CD4-positive, alpha-beta T cell treated with Interleukin-15 for 4 hours (primary cell): Measurements from ENCODE around the gene VEPH1.

Source experiments
- DNase-seq: peaks from one replicate; pipeline ENCODE4 v3.0.0-alpha.2; 2020; ENCODE audit warnings: low spot score

The VEPH1 gene

GRCh38 chr3:157475921-157476414, 27.2 kb downstream of the VEPH1 start:
- no peak for DNase-seq

GRCh38 chr3:157472648-157473047, 30.6 kb downstream of the VEPH1 start:
- DNase-seq, result no peak

- no peak for DNase-seq
Observed at GRCh38 chr3:157471064-157471463, 32.2 kb downstream of the VEPH1 start.

DNA sequence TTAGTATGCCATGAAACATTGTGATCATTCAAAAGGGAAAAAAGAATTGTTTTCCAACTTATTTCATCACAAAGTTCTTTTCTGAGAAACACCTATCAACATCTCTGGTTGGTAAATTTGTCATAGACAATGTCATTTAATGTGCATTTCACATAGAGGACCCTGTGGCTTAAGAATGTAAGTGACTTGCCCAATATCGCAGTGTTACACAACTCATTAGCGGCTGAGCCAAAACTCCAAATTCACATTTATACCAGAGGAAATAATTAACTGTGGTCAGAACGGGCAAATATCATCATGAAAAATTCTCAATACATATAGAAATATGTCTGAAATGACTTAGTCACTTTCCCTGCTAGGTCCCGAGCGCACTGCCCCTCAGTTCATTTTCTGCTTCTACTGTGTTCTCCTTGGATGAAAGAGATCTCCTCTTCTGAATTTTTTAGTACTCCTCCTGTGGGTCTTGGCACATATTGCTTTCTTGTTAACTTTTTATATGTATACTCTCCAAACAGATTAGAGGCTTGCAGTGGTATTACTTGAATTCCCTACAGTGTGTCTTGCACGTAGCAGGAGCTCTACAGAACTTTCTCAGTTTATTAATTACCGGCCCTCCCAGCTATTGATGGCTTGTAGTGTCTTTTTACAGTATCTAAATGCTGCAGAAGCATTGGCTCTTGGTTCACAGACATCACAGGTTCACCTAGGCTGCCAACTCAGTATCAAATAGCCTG, 33.5 kb downstream of the VEPH1 start:
- no peak for DNase-seq

DNA sequence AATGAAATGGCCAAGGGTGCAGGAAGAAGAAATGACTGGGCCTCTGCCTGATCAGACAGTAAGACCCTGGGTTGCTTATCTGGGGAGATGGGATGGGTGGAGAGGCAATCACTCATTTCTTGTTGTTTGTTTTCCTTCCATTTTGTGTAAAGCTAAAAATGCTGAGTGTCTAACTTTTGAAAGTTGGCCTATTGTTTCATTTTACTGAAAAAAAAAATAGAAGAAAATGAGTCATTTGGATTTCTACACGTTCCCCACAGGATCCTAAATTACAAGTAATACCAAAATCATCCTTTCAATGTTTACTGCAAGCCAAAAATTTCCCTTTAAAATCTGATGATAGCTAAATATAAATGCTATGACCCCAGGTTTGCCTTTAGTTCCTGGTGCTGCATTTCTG, 36.0 kb downstream of the VEPH1 start:
- DNase-seq, result no peak

- no peak for DNase-seq
Observed at GRCh38 chr3:157465741-157466140, 37.5 kb downstream of the VEPH1 start.

DNA sequence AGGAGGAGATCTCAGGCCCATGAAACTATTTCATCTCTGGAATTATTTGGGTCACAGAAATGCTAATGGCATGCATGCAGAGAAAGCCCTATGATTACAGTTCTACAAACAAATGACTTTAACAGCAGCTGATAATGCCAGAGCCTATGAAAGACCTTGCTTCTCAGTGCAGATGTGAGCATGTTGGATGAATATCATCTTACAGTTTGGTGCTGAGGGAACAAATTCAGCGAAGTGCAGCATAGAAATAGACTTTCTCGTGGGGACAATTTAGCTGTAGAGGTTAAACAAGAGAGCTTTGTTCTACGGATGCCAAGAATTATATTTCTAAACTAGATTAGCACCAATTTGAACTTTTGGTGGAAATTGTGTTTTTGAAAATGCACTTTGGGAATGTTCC, 38.9 kb downstream of the VEPH1 start:
- no peak for DNase-seq

- no peak for DNase-seq
Observed at GRCh38 chr3:157463816-157464215, 39.4 kb downstream of the VEPH1 start.

DNA sequence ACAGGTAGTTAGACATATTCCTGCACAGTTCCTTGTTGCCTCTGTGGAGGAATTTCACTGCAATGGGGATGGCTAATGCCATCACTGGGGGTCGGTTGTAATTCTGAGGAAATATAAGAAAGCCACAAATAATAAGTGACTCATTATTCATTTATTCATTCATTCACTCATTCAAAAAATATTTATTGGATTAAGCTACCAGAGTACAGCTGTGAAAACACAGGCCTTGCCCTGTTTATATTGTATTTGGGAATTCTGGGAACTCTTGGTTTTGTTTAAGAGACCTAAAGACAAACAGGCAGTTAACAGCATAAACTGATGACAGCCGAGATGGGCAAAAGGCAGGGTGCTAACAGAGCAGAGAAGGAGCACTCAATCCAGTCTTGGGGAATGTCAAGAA, 43.0 kb downstream of the VEPH1 start:
- no peak for DNase-seq

GRCh38 chr3:157459706-157460105, 43.5 kb downstream of the VEPH1 start:
- DNase-seq, result no peak

- no peak for DNase-seq
Observed at GRCh38 chr3:157453824-157454223, 49.4 kb downstream of the VEPH1 start.

DNA sequence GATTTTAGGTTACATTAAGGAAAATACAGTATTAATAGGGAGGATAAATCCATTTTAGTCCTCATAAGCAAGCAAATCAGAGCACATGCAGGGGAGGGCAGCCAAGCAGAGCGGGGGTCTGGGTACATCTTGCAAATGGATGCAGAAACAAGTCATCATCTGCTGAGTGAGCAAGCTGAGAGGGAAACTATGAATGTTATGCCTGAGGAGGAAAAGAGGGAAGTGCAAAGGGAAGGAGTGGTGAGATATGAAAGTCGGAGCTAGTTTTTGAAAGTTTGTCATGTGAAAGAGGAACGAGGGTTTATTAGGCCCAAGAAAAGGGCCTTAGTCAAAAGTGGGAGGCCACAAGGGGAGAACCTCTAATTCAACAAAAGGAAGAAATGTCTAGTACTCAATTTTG, 51.1 kb downstream of the VEPH1 start:
- no peak for DNase-seq

DNA sequence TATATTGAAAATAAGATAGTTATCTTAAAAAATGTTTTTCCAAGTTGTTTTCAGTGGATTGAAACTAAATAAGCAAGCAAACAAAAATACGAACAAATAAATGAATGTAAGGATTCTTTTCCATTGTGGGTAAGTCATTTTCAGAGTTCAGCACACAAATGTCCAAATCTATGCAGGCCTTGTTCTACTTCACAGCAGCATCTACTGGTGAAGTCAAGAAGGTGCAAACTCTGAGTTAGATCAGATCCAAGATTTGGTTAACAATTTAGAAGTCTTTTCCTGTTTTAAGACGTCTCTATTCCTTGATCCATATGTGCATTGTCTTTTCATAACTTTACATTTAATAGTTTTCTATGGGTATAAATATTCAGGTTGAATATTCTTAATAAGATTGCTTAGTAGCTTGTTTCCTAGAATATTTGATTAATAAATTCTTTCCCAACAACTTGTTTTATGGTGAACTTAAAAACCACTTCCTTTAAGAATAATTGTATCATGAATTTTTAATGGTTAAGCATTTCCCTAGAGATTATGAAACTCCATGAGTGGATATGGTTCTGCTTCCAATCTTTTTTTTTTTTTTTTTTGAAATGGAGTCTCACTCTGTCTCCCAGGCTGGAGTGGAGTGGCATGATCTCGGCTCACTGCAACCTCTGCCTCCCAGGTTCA, 56.1 kb downstream of the VEPH1 start:
- DNase-seq, result no peak

- no peak for DNase-seq
Observed at GRCh38 chr3:157445857-157446256, 57.4 kb downstream of the VEPH1 start.

GRCh38 chr3:157444797-157445184, 58.4 kb downstream of the VEPH1 start:
- no peak for DNase-seq

GRCh38 chr3:157443905-157444796, 59.1 kb downstream of the VEPH1 start:
- DNase-seq, result no peak

DNA sequence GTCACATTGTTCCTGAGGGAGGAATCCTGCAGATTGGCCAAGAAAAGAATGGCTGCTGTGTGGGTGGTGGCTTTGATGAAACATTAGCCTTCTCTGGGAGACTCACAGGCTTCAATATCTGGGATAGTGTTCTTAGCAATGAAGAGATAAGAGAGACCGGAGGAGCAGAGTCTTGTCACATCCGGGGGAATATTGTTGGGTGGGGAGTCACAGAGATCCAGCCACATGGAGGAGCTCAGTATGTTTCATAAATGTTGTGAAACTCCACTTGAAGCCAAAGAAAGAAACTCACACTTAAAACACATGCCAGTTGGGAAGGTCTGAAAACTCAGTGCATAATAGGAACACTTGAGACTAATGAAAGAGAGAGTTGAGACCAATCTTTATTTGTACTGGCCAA, 60.5 kb downstream of the VEPH1 start:
- no peak for DNase-seq

GRCh38 chr3:157441102-157441624, 62.1 kb downstream of the VEPH1 start:
- DNase-seq, result no peak

GRCh38 chr3:157438194-157438730, 65.0 kb downstream of the VEPH1 start:
- no peak for DNase-seq

- no peak for DNase-seq
Observed at GRCh38 chr3:157436583-157437291, 66.5 kb downstream of the VEPH1 start, which contains the start of gene PTX3. Gene PTX3, plus strand, starts transcription at chr3:157436850. Its CDS starts 84 bp downstream, at chr3:157436934.

GRCh38 chr3:157429708-157430107, 73.5 kb downstream of the VEPH1 start:
- no peak for DNase-seq
